Neuronal stem cell (in vitro differentiated cells): ENCODE data around the gene DOCK8.

Source experiments
- DNase-seq: peaks from one replicate; pipeline ENCODE4 v3.0.0-alpha.2; 2013; ENCODE audit warnings: low spot score
- H2AFZ ChIP-seq: one replicate; pipeline ENCODE4 v1.6.1; 2013; ENCODE audit warnings: mild to moderate bottlenecking, low read length, inconsistent platforms
- H2AK5ac ChIP-seq: 2 replicates; pipeline ENCODE4 v1.6.1; 2013; ENCODE audit warnings: low read depth, mild to moderate bottlenecking, inconsistent platforms, low read length, moderate library complexity, mixed read lengths
- H2BK120ac ChIP-seq: 2 replicates; pipeline ENCODE4 v1.6.1; 2013; ENCODE audit warnings: low read depth, mild to moderate bottlenecking, inconsistent platforms, low read length, moderate library complexity, mixed read lengths
- H2BK12ac ChIP-seq: one replicate; pipeline ENCODE4 v1.6.1; 2013; ENCODE audit warnings: low read length, inconsistent platforms
- H2BK15ac ChIP-seq: 2 replicates; pipeline ENCODE4 v1.6.1; 2013; ENCODE audit warnings: mild to moderate bottlenecking, low read length, inconsistent platforms, mixed read lengths
- H2BK5ac ChIP-seq: one replicate; pipeline ENCODE4 v1.6.1; 2013; ENCODE audit warnings: inconsistent platforms, mild to moderate bottlenecking, low read length, moderate library complexity
- H3K14ac ChIP-seq: one replicate; pipeline ENCODE4 v1.6.1; 2013; ENCODE audit warnings: low read length, inconsistent platforms
- H3K18ac ChIP-seq: 2 replicates; pipeline ENCODE4 v1.6.1; 2013; ENCODE audit warnings: low read length, inconsistent platforms
- H3K23ac ChIP-seq: 2 replicates; pipeline ENCODE4 v1.6.1; 2013; ENCODE audit warnings: low read depth, mild to moderate bottlenecking, mixed read lengths, low read length, inconsistent platforms; ENCODE audit not compliant: poor library complexity
- H3K27ac ChIP-seq: replicated peaks from 3 replicates; pipeline ENCODE4 v1.5.1; 2013; ENCODE audit warnings: low read length, inconsistent platforms
- H3K27me3 ChIP-seq, 3 experiments: 2 replicates each; pipeline ENCODE4 v1.6.1; 2013; ENCODE audit warnings: low read length in 3 of 3, mild to moderate bottlenecking in 2 of 3, inconsistent platforms in 1 of 3, low read depth in 1 of 3, mixed read lengths in 1 of 3, moderate library complexity in 1 of 3; ENCODE audit not compliant: control insufficient read depth in 3 of 3, insufficient read depth in 3 of 3
- H3K36me3 ChIP-seq, 2 donors: replicated peaks in 1 of 2; 2 replicates each; pipeline ENCODE4 v1.6.1; 2013; ENCODE audit warnings: low read length in 2 of 2; ENCODE audit not compliant: control insufficient read depth in 2 of 2, insufficient read depth in 2 of 2
- H3K4ac ChIP-seq: 2 replicates; pipeline ENCODE4 v1.6.1; 2013; ENCODE audit warnings: inconsistent platforms, mild to moderate bottlenecking, low read length, moderate library complexity
- H3K4me1 ChIP-seq, 2 donors: 1 replicate in 1 of 2; 2 replicates in 1 of 2; pipeline ENCODE4 v1.6.1; 2013; ENCODE audit warnings: low read length in 2 of 2, low read depth in 1 of 2; ENCODE audit not compliant: control insufficient read depth in 2 of 2, insufficient read depth in 1 of 2
- H3K4me2 ChIP-seq: one replicate; pipeline ENCODE4 v1.6.1; 2013; ENCODE audit warnings: mild to moderate bottlenecking, low read length, inconsistent platforms; ENCODE audit not compliant: insufficient read depth, poor library complexity, severe bottlenecking
- H3K4me3 ChIP-seq, 2 donors: 2 replicates each; pipeline ENCODE4 v1.5.1; 2013; ENCODE audit warnings: low read length in 2 of 2, mild to moderate bottlenecking in 2 of 2, inconsistent platforms in 1 of 2, moderate library complexity in 1 of 2
- H3K79me1 ChIP-seq: one replicate; pipeline ENCODE4 v1.6.1; 2013; ENCODE audit warnings: low read depth, mild to moderate bottlenecking, inconsistent platforms, low read length, moderate library complexity
- H3K9ac ChIP-seq: one replicate; pipeline ENCODE4 v1.6.1; 2013; ENCODE audit warnings: mild to moderate bottlenecking, low read depth, low read length, inconsistent platforms; ENCODE audit not compliant: poor library complexity
- H3K9me3 ChIP-seq, 2 donors: replicated peaks in 1 of 2; 2 replicates each; pipeline versions ENCODE3 to v1.6.1; 2013; ENCODE audit warnings: low read length in 2 of 2, mild to moderate bottlenecking in 2 of 2, inconsistent platforms in 1 of 2, low read depth in 1 of 2, mixed read lengths in 1 of 2, moderate library complexity in 1 of 2; ENCODE audit not compliant: control insufficient read depth in 2 of 2, insufficient read depth in 1 of 2
- H4K8ac ChIP-seq: one replicate; pipeline ENCODE4 v1.6.1; 2013; ENCODE audit warnings: low read depth, mild to moderate bottlenecking, inconsistent platforms, low read length, moderate library complexity
- H4K91ac ChIP-seq: one replicate; pipeline ENCODE4 v1.6.1; 2013; ENCODE audit warnings: low read length, low read depth, mild to moderate bottlenecking, inconsistent platforms; ENCODE audit not compliant: poor library complexity
- WGBS, 2 donors: extraction: QIAGEN DNeasy Blood & Tissue Kit; methylation state at CpG; one replicate each; pipeline ENCODE4 v1.1.7; 2013; ENCODE audit warnings: missing lambda C conversion rate in 2 of 2, mixed read lengths in 1 of 2; ENCODE audit not compliant: insufficient read length in 2 of 2, insufficient replicate concordance in 1 of 2; ENCODE audit errors: extremely low coverage in 2 of 2; 5-methylcytosine and 5-hydroxymethylcytosine counted together

The DOCK8 gene

DNA sequence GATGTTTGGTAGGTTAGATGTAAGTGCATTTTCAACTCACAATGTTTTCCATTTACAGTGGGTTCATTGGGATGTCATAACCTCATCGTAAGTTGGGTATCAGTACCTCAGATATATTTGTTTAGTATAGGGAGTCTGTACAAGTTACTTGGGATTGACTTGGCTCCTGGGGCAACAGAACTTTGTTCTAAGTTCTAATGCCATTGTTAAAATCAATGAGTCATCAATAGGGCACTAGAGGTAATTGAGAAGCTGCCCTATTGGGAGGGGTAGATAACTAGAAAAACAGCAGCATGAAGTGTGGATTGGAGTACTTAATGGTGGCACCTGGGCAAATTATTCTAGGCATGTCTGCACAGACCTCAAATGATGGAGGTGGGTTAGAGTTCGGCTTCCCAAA is 272.8 kb downstream of the DOCK8 start:
- Histone ChIP-seq H2BK120ac (no peak overlapping the region), H3K27ac (no peak overlapping the region), H3K14ac (no peak overlapping the region), H3K4me1 (peaks cover 0 to 4% of the 10 kb centered on the region in 2 donors), H3K4me3 (no peak overlapping the region), H2BK15ac (no peak overlapping the region), H4K8ac (no peak overlapping the region), H3K23ac (no peak overlapping the region), H3K27me3 (no peaks in the 10 kb centered on the region), H2BK12ac (no peak overlapping the region), H3K9ac (no peak overlapping the region), H4K91ac (no peak overlapping the region), H2AFZ (no peak overlapping the region), H3K36me3 (no peaks in the 10 kb centered on the region), H3K9me3 (peaks cover 3 to 20% of the 10 kb centered on the region in 2 donors), H2AK5ac (no peak overlapping the region), H3K4ac (no peak overlapping the region), H3K79me1 (no peaks in the 10 kb centered on the region), H3K18ac (no peak overlapping the region), H2BK5ac (no peak overlapping the region), H3K4me2 (no peak overlapping the region)
- WGBS, 2 donors, result no CpG with 5 or more reads among the region's 2 CpGs
- no peak for DNase-seq

DNA sequence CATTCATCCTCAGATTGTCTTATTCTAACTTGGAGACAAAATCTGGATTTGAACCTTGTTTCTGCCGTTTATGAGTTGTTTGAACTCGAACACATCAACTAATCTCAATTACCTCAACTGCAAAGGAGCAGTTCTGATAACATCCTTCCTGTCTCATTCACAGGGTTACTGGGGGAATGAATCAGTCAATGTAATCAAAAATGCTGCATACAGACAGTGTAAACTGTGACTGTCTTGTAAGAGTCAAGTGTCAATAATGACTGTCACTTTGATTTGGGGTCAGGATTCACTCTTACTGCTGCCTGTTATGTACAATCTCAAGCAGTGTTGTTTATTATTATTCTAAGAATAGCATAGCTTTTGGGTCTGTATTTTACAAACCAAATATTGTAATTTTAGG is 273.8 kb downstream of the DOCK8 start:
- Histone ChIP-seq H2BK12ac (no peak overlapping the region), H3K4me2 (no peak overlapping the region), H3K27ac (no peak overlapping the region)

DNA sequence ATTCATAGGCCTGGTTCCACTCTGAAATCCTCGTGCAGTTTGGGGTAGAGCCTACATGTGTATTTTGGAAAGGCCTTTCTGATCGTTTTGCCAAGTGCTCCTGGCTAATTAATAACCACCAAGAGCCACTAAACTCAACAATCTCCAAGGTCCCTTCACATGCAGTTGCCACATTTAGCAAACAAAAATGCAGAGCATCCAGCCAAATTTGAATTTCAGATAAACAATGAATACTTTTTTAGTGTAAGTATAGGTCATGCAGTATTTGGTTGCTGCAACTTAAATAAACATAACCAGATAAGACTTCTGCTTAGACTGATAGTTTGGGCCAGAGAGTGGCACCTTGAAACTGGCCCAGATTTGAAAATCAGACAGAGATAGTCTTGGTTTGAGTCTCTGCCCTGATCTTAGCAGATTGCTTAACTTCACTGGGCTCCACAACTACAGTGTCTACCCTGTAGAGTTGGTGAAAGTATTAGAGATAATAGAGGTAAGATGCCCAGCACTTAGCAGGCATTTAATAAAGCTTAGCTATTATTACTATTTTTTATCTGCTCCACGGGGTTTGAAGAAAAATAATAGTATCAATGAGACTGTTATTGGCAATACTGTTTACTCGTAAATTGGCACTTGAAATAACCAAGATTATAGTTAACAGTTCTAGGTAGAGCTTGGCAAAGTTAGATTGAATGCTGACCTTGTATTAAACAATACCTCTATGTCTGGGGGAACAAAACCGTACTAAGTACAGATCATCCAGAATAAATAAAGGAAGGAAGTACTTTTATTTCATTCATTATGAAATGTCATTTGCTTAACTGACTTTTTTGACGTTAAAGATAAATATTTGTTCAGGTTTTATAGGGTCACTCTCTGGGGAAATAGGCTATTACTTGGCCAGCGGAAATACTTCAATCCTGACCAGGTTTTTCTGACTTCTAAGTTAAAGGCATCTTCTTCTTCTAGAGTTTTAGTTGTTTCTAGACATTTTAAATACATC is 274.8 kb downstream of the DOCK8 start:
- peaks cover 0 to 4% of the 10 kb centered on the region in 2 donors for H3K4me1 ChIP-seq
- no peak overlapping the region for H3K14ac ChIP-seq
- H2BK5ac ChIP-seq, result no peak overlapping the region
- no peak overlapping the region for H3K23ac ChIP-seq
- no peak overlapping the region for H3K4me3 ChIP-seq
- DNase-seq, result no peak
- H4K91ac ChIP-seq, result no peak overlapping the region
- H3K27me3 ChIP-seq, result no peaks in the 10 kb centered on the region
- no peak overlapping the region for H2BK12ac ChIP-seq
- H3K18ac ChIP-seq, result no peak overlapping the region
- no peak overlapping the region for H3K9ac ChIP-seq
- no peak overlapping the region for H3K4me2 ChIP-seq
- H3K36me3 ChIP-seq, result no peaks in the 10 kb centered on the region
- H3K27ac ChIP-seq, result no peak overlapping the region
- H4K8ac ChIP-seq, result no peak overlapping the region
- no peaks in the 10 kb centered on the region for H3K79me1 ChIP-seq
- H2BK15ac ChIP-seq, result no peak overlapping the region
- no CpG with 5 or more reads among the region's 7 CpGs for WGBS, 2 donors
- no peak overlapping the region for H3K4ac ChIP-seq
- no peak overlapping the region for H2BK120ac ChIP-seq
- H2AK5ac ChIP-seq, result no peak overlapping the region
- H3K9me3 ChIP-seq, result peaks cover 3 to 6% of the 10 kb centered on the region in 2 donors
- no peak overlapping the region for H2AFZ ChIP-seq

More for the DNA sequence above, 273.8 kb downstream of the DOCK8 start:
- H4K8ac ChIP-seq, result no peak overlapping the region
- no peak overlapping the region for H2BK15ac ChIP-seq
- H3K14ac ChIP-seq, result no peak overlapping the region
- H3K9ac ChIP-seq, result no peak overlapping the region
- no peak overlapping the region for H2AK5ac ChIP-seq
- no CpG with 5 or more reads among the region's 2 CpGs for WGBS, 2 donors
- H3K4me1 ChIP-seq, result peaks cover 0 to 4% of the 10 kb centered on the region in 2 donors
- H3K4me3 ChIP-seq, result no peak overlapping the region
- DNase-seq, result no peak
- no peak overlapping the region for H2BK120ac ChIP-seq
- no peak overlapping the region for H3K18ac ChIP-seq
- H4K91ac ChIP-seq, result no peak overlapping the region
- H3K27me3 ChIP-seq, result no peaks in the 10 kb centered on the region
- H3K79me1 ChIP-seq, result no peaks in the 10 kb centered on the region
- H2AFZ ChIP-seq, result no peak overlapping the region
- H2BK5ac ChIP-seq, result no peak overlapping the region
- H3K23ac ChIP-seq, result no peak overlapping the region
- no peaks in the 10 kb centered on the region for H3K36me3 ChIP-seq
- H3K9me3 ChIP-seq, result peaks cover 3 to 15% of the 10 kb centered on the region in 2 donors
- no peak overlapping the region for H3K4ac ChIP-seq

DNA sequence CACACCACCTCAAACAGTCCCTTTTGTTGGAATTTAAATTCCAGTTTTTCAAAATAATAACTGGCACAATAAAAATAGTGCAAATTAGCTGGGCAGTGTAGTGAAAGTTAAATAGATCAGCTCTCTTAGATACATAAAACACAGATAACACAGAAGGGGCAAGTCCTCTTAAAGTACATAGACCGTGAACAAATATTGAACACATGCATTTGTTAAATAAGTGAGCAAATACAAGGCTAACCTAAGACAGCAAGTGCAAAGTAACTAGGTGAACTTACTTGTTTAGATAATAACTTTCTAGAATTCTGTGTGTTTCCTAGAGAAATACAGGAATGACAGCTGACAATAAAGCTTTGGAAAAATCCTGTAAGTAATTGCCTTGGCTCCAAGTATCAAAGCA is 280.1 kb downstream of the DOCK8 start:
- H3K4me3 ChIP-seq, result no peak overlapping the region
- peaks cover 0 to 8% of the 10 kb centered on the region in 2 donors for H3K9me3 ChIP-seq
- H4K8ac ChIP-seq, result no peak overlapping the region
- no peak overlapping the region for H4K91ac ChIP-seq
- no peak overlapping the region for H3K4ac ChIP-seq
- H2BK15ac ChIP-seq, result no peak overlapping the region
- H3K36me3 ChIP-seq, result no peaks in the 10 kb centered on the region
- H3K27ac ChIP-seq, result no peak overlapping the region
- H2BK120ac ChIP-seq, result no peak overlapping the region
- H2AK5ac ChIP-seq, result no peak overlapping the region
- H3K4me1 ChIP-seq, result peaks cover 4 to 13% of the 10 kb centered on the region in 2 donors
- H3K9ac ChIP-seq, result no peak overlapping the region
- H3K4me2 ChIP-seq, result no peak overlapping the region
- no peak overlapping the region for H3K14ac ChIP-seq
- no peak for DNase-seq
- H2AFZ ChIP-seq, result no peak overlapping the region
- no peaks in the 10 kb centered on the region for H3K79me1 ChIP-seq
- H3K18ac ChIP-seq, result no peak overlapping the region
- H2BK12ac ChIP-seq, result no peak overlapping the region
- H3K23ac ChIP-seq, result no peak overlapping the region
- H3K27me3 ChIP-seq, result peaks cover 0 to under 1% (median 0%) of the 10 kb centered on the region in 3 experiments
- H2BK5ac ChIP-seq, result no peak overlapping the region
- WGBS, 2 donors, result no CpG with 5 or more reads among the region's 1 CpG
